Keratinocyte (primary cell): ENCODE data around the gene GRIK4.

ENCODE experiments used
- EZH2 ChIP-seq: IDR thresholded peaks from one replicate; pipeline ENCODE4 v1.6.1; 2012; ENCODE audit warnings: inconsistent platforms, mild to moderate bottlenecking, low read length, moderate library complexity
- TF ChIP-seq, protein P1 (sequence below), 3 experiments: IDR thresholded peaks in 1 of 3; conservative IDR thresholded peaks in 1 of 3; optimal IDR thresholded peaks in 1 of 3; 2 replicates in 2 of 3; 3 replicates in 1 of 3; pipeline versions ENCODE3 to v1.5.1; 2011; ENCODE audit warnings: low read length in 3 of 3, mild to moderate bottlenecking in 3 of 3, moderate library complexity in 2 of 3, control low read depth in 1 of 3, inconsistent platforms in 1 of 3; ENCODE audit not compliant: insufficient read depth in 2 of 3; ENCODE audit errors: extremely low read depth in 1 of 3

GRCh38 chr11:120707098-120707497 is 195.6 kb downstream of the GRIK4 start:
- TF ChIP-seq, protein P1, sequence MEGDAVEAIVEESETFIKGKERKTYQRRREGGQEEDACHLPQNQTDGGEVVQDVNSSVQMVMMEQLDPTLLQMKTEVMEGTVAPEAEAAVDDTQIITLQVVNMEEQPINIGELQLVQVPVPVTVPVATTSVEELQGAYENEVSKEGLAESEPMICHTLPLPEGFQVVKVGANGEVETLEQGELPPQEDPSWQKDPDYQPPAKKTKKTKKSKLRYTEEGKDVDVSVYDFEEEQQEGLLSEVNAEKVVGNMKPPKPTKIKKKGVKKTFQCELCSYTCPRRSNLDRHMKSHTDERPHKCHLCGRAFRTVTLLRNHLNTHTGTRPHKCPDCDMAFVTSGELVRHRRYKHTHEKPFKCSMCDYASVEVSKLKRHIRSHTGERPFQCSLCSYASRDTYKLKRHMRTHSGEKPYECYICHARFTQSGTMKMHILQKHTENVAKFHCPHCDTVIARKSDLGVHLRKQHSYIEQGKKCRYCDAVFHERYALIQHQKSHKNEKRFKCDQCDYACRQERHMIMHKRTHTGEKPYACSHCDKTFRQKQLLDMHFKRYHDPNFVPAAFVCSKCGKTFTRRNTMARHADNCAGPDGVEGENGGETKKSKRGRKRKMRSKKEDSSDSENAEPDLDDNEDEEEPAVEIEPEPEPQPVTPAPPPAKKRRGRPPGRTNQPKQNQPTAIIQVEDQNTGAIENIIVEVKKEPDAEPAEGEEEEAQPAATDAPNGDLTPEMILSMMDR (optimal IDR thresholded peaks at IDR 0.05 in 1 of 3, IDR thresholded peaks at IDR 0.05 in 1 of 3, conservative IDR thresholded peaks at IDR 0.05 in 1 of 3; ENCODE audit: extremely low read depth in 1 of 3, insufficient read depth in 2 of 3, low read length in 3 of 3): no peak
- TF ChIP-seq EZH2: no peak
